CD14-positive monocyte (primary cell): ENCODE results near the gene CADM4. TPM values are rescaled to one million over a fixed set of nuclear protein-coding genes. Genes with fewer than 3 reads are reported as not detected.
A peak's percentile ranks its signal among the peaks of the same experiment; 100 is the strongest.

Source experiments
- DNase-seq, 3 donors: peaks; one replicate each; pipeline ENCODE4 v3.0.0-alpha.2; 2011 to 2022
- H2AFZ ChIP-seq: 2 replicates; pipeline ENCODE4 v1.6.0; 2012; ENCODE audit warnings: mild to moderate bottlenecking, low read depth, low read length, inconsistent platforms; ENCODE audit not compliant: insufficient read depth, poor library complexity, severe bottlenecking
- H3K27ac ChIP-seq, 2 donors: 1 replicate in 1 of 2; 2 replicates in 1 of 2; pipeline ENCODE4 v1.5.1; 2012 to 2013; ENCODE audit warnings: low read length in 2 of 2, control low read depth in 1 of 2, inconsistent platforms in 1 of 2, low read depth in 1 of 2, mild to moderate bottlenecking in 1 of 2
- H3K27me3 ChIP-seq, 2 donors: one replicate each; pipeline versions ENCODE4 v1.6.0 to v1.6.1; 2011 to 2013; ENCODE audit warnings: low read length in 2 of 2; ENCODE audit not compliant: control insufficient read depth in 2 of 2, insufficient read depth in 2 of 2
- H3K36me3 ChIP-seq, 2 donors: replicated peaks in 1 of 2; 1 replicate in 1 of 2; 2 replicates in 1 of 2; pipeline versions ENCODE4 v1.5.1 to v1.6.1; 2012 to 2013; ENCODE audit warnings: low read length in 2 of 2, control low read depth in 1 of 2, inconsistent platforms in 1 of 2, mild to moderate bottlenecking in 1 of 2; ENCODE audit not compliant: insufficient read depth in 2 of 2, control insufficient read depth in 1 of 2
- H3K4me1 ChIP-seq, 2 donors: 1 replicate in 1 of 2; 2 replicates in 1 of 2; pipeline versions ENCODE4 v1.5.1 to v1.6.1; 2012 to 2013; ENCODE audit warnings: low read length in 2 of 2, control low read depth in 1 of 2, inconsistent platforms in 1 of 2, mild to moderate bottlenecking in 1 of 2, moderate library complexity in 1 of 2; ENCODE audit not compliant: insufficient read depth in 2 of 2, control insufficient read depth in 1 of 2
- H3K4me2 ChIP-seq: replicated peaks from 2 replicates; pipeline ENCODE3; 2012; ENCODE audit warnings: low read length, moderate library complexity, mild to moderate bottlenecking; ENCODE audit not compliant: poor library complexity, severe bottlenecking; ENCODE audit errors: extremely low read depth
- H3K4me3 ChIP-seq, 3 experiments: fragments of 200-600 bp in 1 of 3; sonication (generic) in 1 of 3; replicated peaks in 1 of 3; 1 replicate in 2 of 3; 2 replicates in 1 of 3; pipeline ENCODE4 v1.5.1; 2011 to 2013; ENCODE audit warnings: low read length in 3 of 3, mild to moderate bottlenecking in 3 of 3, control low read depth in 2 of 3, low read depth in 2 of 3, inconsistent platforms in 1 of 3, moderate library complexity in 1 of 3
- H3K79me2 ChIP-seq: 2 replicates; pipeline ENCODE4 v1.6.0; 2012; ENCODE audit warnings: mild to moderate bottlenecking, control low read depth, inconsistent platforms, low read length, moderate library complexity; ENCODE audit not compliant: insufficient read depth
- H3K9ac ChIP-seq: 2 replicates; pipeline ENCODE4 v1.6.0; 2017; ENCODE audit warnings: low read length, mild to moderate bottlenecking; ENCODE audit not compliant: insufficient read depth, poor library complexity, severe bottlenecking
- H3K9me3 ChIP-seq, 2 donors: replicated peaks in 1 of 2; 1 replicate in 1 of 2; 2 replicates in 1 of 2; pipeline versions ENCODE4 v1.5.1 to v1.6.1; 2012 to 2013; ENCODE audit warnings: low read length in 2 of 2, control low read depth in 1 of 2; ENCODE audit not compliant: control insufficient read depth in 1 of 2, insufficient read depth in 1 of 2
- H4K20me1 ChIP-seq: 2 replicates; pipeline ENCODE4 v1.6.0; 2012; ENCODE audit warnings: mild to moderate bottlenecking, low read length, control low read depth, moderate library complexity; ENCODE audit not compliant: insufficient read depth
- H3K27ac Mint-ChIP-seq, 7 donors: one replicate each; pipeline ENCODE4 v1.8.0; 2020; ENCODE audit warnings: mild to moderate bottlenecking in 7 of 7, mixed read lengths in 7 of 7, moderate library complexity in 6 of 7, inconsistent platforms in 2 of 7
- H3K27me3 Mint-ChIP-seq, 3 donors: one replicate each; pipeline ENCODE4 v1.8.0; 2021 to 2022; ENCODE audit warnings: low read depth in 3 of 3, mild to moderate bottlenecking in 3 of 3, mixed read lengths in 3 of 3, moderate library complexity in 3 of 3, inconsistent platforms in 1 of 3
- H3K36me3 Mint-ChIP-seq, 2 donors: one replicate each; pipeline ENCODE4 v1.8.0; 2020; ENCODE audit warnings: mixed read lengths in 2 of 2, inconsistent platforms in 1 of 2, mild to moderate bottlenecking in 1 of 2
- H3K4me1 Mint-ChIP-seq: one replicate; pipeline ENCODE4 v1.8.0; 2020; ENCODE audit warnings: mild to moderate bottlenecking, mixed read lengths
- H3K4me3 Mint-ChIP-seq, 2 donors: one replicate each; pipeline ENCODE4 v1.8.0; 2020; ENCODE audit warnings: mild to moderate bottlenecking in 2 of 2, mixed read lengths in 2 of 2, moderate library complexity in 1 of 2
- H3K9me3 Mint-ChIP-seq, 7 donors: one replicate each; pipeline ENCODE4 v1.8.0; 2020 to 2022; ENCODE audit warnings: mixed read lengths in 7 of 7, mild to moderate bottlenecking in 6 of 7, moderate library complexity in 6 of 7, inconsistent platforms in 2 of 7
- CTCF ChIP-seq: fragments of 200-600 bp; IDR thresholded peaks from one replicate; pipeline ENCODE4 v1.8.0; 2022; ENCODE audit warnings: antibody characterized with exemption, mild to moderate bottlenecking
- WGBS: methylation state at CpG from one replicate; pipeline ENCODE4 v1.1.5; 2013; ENCODE audit warnings: missing lambda C conversion rate; ENCODE audit not compliant: insufficient coverage; 5-methylcytosine and 5-hydroxymethylcytosine counted together
- intact Hi-C, 2 donors: fragments of 100-400 bp; cut with micrococcal nuclease; formaldehyde crosslinking; loops; one replicate each; pipeline versions ENCODE4 v1.15.0 to v1.15.1; 2023
- polyA plus RNA-seq, 3 donors: library from polyadenylated mRNA; depleted of rRNA in 1 of 3; unstranded in 2 of 3; stranded (reverse) in 1 of 3; fragments of 300-500 nt in 2 of 3; fragments of >200 nt in 1 of 3; fragmentation: Illumina TruSeq in 2 of 3; gene quantifications; 1 replicate in 2 of 3; 2 replicates in 1 of 3; pipeline ENCODE4 v1.2.3, GENCODE V29; 2012 to 2021

CADM4 gene
- polyA plus RNA-seq, 3 donors: 0.10 to 0.91 (median 0.31) TPM

DNA sequence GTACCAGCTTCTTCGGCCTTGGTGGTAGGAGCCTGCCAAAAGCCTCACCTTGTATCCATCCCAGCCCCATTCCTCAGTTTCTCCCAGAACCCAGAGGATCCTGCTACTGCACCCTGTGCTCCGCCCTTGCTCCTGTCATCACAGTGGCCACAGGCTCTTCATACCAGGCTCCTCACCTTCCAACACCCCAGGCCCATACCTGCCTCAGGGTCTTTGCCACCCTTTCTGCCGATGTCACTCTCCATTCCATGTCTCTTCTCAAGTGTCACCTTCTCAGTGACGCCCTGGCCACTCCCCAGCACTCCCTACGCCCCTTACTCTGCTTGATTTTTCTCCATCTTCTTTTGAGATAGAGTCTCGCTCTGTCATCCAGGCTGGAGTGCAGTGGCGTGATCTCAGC, 29.8 kb downstream of the CADM4 start:
- H3K27me3 ChIP-seq: no peaks in the 10 kb centered on the region
- Mint-ChIP-seq H3K9me3 (peaks cover 0 to 6% (median 0%) of the 10 kb centered on the region in 7 donors), H3K4me3 (no peak overlapping the region), H3K36me3 (peaks cover 34 to 37% of the 10 kb centered on the region in 2 donors), H3K27ac (no peak overlapping the region), H3K27me3 (peaks cover 0 to 5% (median 0%) of the 10 kb centered on the region in 3 donors), H3K4me1 (peaks cover 9% of the 10 kb centered on the region)
- no peak overlapping the region for H3K9ac ChIP-seq
- H3K9me3 ChIP-seq: no peaks in the 10 kb centered on the region
- no peak overlapping the region for H2AFZ ChIP-seq
- intact Hi-C loops: no loop called here
- no peak overlapping the region for H3K27ac ChIP-seq
- 86% methylated on average over 7 of the region's 7 CpGs for WGBS
- H3K36me3 ChIP-seq: no peaks in the 10 kb centered on the region
- H3K79me2 ChIP-seq: no peaks in the 10 kb centered on the region
- TF ChIP-seq CTCF: no peak
- H3K4me3 ChIP-seq: no peak overlapping the region
- no peak overlapping the region for H3K4me2 ChIP-seq
- no peak for DNase-seq
- H4K20me1 ChIP-seq: no peaks in the 10 kb centered on the region
- H3K4me1 ChIP-seq: peaks cover 6 to 11% of the 10 kb centered on the region in 2 donors

DNA sequence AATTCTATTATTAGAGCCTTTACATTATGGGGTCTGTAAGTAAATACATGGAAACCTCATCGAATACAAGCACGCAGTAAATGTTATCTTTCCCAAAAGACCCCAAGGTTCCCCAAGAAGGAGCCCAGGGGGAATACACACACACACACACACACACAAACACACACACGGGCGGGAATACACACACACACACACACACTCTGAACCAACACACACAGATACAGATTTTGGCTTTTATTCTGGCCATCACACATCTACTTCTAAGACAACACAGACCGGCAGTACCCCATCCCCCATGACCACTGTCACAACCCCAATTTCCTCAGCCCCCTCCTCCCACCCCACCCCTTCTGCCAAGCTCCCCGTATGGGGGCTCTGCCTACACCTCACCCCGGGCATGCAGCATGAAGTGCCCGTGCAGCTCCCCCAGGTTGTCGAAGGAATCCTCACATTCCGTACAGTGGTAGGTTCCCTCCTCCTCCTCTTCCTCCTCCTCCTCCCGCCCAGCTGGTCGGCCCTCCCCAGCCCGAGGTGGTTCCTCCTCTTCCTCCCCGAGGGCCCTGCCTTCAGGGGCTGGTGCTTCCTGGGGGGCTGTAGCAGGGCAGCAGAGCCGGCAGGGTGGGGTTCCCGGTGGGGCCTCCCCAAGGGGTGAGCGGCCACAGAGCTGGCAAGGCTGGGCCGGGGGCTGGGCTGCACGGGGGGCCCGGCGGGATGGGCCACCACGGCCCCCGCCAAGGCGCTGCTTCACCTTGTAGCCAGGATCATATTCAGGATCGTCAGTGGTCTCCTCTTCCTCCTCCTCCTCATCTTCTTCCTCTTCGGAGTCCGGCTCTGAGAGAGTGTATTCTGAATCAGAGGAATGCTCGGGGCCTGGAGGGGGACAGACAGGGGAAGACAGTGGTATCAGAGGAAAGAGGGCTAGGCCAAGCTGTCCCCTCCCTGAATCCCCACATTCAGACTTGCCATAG, 32.1 kb downstream of the CADM4 start:
- Mint-ChIP-seq H3K4me1 (peaks cover 9% of the 10 kb centered on the region), H3K27ac (peak overlapping the region in 2 of 7 donors; percentile 0 to 50), H3K9me3 (peaks cover 0 to 3% (median 0%) of the 10 kb centered on the region in 7 donors), H3K36me3 (peaks cover 19 to 25% of the 10 kb centered on the region in 2 donors), H3K4me3 (peak overlapping the region; percentile 12 to 59), H3K27me3 (peaks cover 0 to 2% (median 0%) of the 10 kb centered on the region in 3 donors)
- Histone ChIP-seq H3K36me3 (peaks cover 0 to 6% of the 10 kb centered on the region in 2 donors), H3K27ac (peak overlapping the region in 1 of 2 donors; percentile 32), H3K4me1 (peaks cover 6 to 11% of the 10 kb centered on the region in 2 donors), H3K27me3 (no peaks in the 10 kb centered on the region), H3K4me2 (peak overlapping the region; percentile 75), H2AFZ (peak overlapping the region; percentile 83), H3K79me2 (no peaks in the 10 kb centered on the region), H3K9ac (peak overlapping the region; percentile 59), H3K4me3 (peak overlapping the region in 2 of 3 experiments; percentile 29 to 69), H4K20me1 (no peaks in the 10 kb centered on the region), H3K9me3 (no peaks in the 10 kb centered on the region)
- WGBS: 51% methylated on average over 11 of the region's 28 CpGs
- TF ChIP-seq CTCF: no peak
- intact Hi-C loops: no loop called here
- no peak for DNase-seq
